Ishikawa (cell line): ENCODE data around the gene DCAF11.

Experiments used
- EP300 ChIP-seq: IDR thresholded peaks from 2 replicates; pipeline ENCODE4 v1.6.1; 2012; ENCODE audit warnings: borderline replicate concordance
- NFIC ChIP-seq: IDR thresholded peaks from 2 replicates; pipeline ENCODE4 v1.6.1; 2012
- RAD21 ChIP-seq: IDR thresholded peaks from 2 replicates; pipeline ENCODE4 v1.6.1; 2012; ENCODE audit warnings: low read depth
- REST ChIP-seq: IDR thresholded peaks from 2 replicates; pipeline ENCODE4 v1.6.1; 2012; ENCODE audit warnings: low read depth, mild to moderate bottlenecking
- TAF1 ChIP-seq: IDR thresholded peaks from 2 replicates; pipeline ENCODE4 v1.6.1; 2012; ENCODE audit warnings: low read depth, mild to moderate bottlenecking
- TCF12 ChIP-seq: IDR thresholded peaks from 2 replicates; pipeline ENCODE4 v1.6.1; 2012; ENCODE audit warnings: low read depth
- TEAD4 ChIP-seq: IDR thresholded peaks from 2 replicates; pipeline ENCODE4 v1.6.1; 2012

- TF ChIP-seq RAD21 (no peak), EP300 (no peak), TEAD4 (no peak), REST (no peak), NFIC (no peak), TCF12 (no peak), TAF1 (no peak)
These were observed 12.1 kb upstream of the DCAF11 start for GRCh38 chr14:24102357-24103048.
